ENCODE data around the gene GRIK4.

The GRIK4 gene

DNA sequence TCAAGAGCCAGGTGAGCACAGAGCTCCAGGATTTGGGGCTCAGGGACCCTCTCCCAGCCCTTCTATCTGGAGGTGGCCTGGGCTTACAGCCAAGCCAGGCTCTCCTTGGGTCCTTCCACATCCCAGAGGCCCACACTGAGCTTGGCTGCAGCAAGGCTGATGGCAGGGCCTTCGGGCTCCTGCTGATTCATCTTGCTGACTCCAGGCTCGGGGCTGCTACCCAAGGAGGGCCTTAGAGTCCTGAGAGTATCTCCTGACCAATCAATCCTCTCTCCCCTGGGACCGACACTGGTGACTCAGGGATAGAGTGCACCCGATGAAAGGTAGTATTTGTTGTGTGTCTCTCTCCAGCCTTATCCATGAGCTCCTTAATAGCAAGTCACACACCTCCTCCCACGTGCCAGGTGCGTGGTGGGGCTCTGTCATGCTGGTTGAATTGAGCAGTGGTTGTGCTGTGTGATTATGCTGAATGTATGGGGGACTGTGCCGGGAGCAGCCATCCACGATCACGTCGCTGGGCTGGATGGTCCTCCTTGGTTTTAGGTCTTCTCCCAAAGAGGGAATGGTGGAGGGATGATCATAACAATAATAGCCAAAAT is 62.3 kb downstream of the GRIK4 start:
- H3K4me3 ChIP-seq (ENCODE audit: low read length), result no peak overlapping the region
- TF ChIP-seq, protein P1, sequence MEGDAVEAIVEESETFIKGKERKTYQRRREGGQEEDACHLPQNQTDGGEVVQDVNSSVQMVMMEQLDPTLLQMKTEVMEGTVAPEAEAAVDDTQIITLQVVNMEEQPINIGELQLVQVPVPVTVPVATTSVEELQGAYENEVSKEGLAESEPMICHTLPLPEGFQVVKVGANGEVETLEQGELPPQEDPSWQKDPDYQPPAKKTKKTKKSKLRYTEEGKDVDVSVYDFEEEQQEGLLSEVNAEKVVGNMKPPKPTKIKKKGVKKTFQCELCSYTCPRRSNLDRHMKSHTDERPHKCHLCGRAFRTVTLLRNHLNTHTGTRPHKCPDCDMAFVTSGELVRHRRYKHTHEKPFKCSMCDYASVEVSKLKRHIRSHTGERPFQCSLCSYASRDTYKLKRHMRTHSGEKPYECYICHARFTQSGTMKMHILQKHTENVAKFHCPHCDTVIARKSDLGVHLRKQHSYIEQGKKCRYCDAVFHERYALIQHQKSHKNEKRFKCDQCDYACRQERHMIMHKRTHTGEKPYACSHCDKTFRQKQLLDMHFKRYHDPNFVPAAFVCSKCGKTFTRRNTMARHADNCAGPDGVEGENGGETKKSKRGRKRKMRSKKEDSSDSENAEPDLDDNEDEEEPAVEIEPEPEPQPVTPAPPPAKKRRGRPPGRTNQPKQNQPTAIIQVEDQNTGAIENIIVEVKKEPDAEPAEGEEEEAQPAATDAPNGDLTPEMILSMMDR (IDR thresholded peaks at IDR 0.05; ENCODE audit: insufficient read depth, low read depth, low read length, missing control alignments), result no peak
- no peak for DNase-seq (ENCODE audit: low read depth)

DNA sequence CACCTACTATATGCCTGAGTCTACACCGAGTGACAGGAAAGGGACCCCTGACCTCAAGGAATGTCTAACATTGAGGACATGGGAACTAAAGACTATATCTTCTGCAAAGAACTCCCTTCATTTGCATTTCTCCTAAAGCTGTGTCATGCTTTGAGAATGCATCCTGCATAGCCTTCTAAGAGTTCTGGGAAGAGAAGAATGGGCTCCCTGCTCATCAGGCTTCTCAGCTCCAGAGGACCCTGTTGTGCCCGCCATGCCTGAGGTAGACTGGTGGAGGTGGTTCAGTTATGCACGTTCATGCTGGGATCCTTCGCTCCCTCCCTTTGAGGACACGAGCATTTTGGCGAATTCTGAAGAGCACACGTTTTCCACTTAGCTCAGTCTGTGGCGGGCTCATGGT is 63.3 kb downstream of the GRIK4 start:
- no peak overlapping the region for H3K4me3 ChIP-seq (ENCODE audit: low read length)
- TF ChIP-seq, protein P1 (IDR thresholded peaks at IDR 0.05; ENCODE audit: insufficient read depth, low read depth, low read length, missing control alignments), result no peak
- no peak for DNase-seq (ENCODE audit: low read depth)

DNA sequence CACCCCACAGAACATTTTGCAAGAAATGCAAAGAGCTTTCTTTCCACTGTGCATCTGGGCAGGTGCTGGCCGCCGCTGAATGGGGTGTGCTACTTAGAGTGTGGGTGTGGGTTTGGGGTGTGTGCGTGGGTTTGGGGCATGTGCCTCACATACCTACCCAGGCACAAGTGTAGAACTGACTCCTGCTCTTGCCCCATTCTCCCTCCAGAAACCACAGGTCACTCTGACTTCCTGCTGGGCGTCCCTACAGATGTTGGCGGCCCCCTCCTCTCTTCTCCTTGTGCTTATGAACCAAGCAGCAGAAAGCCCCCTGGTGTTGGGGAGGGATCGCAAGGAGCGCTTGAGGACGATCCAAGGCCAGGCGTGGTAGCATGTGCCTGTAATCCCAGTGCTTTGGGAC is 63.9 kb downstream of the GRIK4 start:
- TF ChIP-seq, protein P1 (IDR thresholded peaks at IDR 0.05; ENCODE audit: insufficient read depth, low read depth, low read length, missing control alignments), result no peak
- H3K4me3 ChIP-seq (ENCODE audit: low read length), result no peak overlapping the region
- no peak for DNase-seq (ENCODE audit: low read depth)

DNA sequence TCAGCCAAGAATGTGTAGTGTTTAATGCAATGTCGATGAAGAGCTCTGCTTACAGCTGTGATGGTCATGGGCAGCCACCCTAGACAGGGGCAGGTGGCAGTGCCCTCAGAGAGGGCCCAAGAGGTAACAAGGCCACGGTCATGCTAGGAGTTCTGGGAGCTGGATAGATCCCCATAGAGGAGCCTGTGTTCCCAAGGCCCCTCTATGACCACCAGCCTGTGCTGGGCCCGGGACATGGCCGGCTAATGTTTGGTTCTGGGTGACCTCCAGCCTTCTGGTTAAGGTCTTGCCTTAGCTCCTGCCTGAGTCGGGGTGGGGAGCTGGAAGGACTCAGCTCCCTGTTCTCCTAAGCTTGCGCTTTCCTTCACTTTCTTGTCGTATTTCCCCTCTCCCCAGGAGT is 65.1 kb downstream of the GRIK4 start:
- DNase-seq (ENCODE audit: low read depth), result no peak
- TF ChIP-seq, protein P1 (IDR thresholded peaks at IDR 0.05; ENCODE audit: insufficient read depth, low read depth, low read length, missing control alignments), result no peak
- no peak overlapping the region for H3K4me3 ChIP-seq (ENCODE audit: low read length)

DNA sequence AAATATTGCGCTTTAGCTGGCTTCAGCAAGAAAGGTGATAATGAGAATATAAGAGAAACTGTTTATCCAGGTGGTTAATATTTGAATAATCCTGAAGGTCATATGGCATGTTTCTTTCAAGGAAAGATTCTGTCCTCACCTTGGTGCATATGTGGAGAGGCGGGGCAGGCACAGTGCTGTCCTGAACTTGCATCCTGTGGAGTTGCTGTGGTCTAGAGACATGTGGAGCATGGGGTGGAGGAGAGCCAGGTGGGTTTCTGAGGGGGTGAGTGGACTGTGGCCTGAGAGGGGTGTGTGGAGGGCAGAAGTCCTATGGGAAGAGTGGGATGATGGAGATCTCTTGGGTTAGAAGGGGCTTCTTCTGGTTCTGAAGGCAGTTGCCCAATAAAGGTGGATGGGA is 65.5 kb downstream of the GRIK4 start:
- H3K4me3 ChIP-seq (ENCODE audit: low read length), result no peak overlapping the region
- no peak for DNase-seq (ENCODE audit: low read depth)
- TF ChIP-seq, protein P1 (IDR thresholded peaks at IDR 0.05; ENCODE audit: insufficient read depth, low read depth, low read length, missing control alignments), result no peak

DNA sequence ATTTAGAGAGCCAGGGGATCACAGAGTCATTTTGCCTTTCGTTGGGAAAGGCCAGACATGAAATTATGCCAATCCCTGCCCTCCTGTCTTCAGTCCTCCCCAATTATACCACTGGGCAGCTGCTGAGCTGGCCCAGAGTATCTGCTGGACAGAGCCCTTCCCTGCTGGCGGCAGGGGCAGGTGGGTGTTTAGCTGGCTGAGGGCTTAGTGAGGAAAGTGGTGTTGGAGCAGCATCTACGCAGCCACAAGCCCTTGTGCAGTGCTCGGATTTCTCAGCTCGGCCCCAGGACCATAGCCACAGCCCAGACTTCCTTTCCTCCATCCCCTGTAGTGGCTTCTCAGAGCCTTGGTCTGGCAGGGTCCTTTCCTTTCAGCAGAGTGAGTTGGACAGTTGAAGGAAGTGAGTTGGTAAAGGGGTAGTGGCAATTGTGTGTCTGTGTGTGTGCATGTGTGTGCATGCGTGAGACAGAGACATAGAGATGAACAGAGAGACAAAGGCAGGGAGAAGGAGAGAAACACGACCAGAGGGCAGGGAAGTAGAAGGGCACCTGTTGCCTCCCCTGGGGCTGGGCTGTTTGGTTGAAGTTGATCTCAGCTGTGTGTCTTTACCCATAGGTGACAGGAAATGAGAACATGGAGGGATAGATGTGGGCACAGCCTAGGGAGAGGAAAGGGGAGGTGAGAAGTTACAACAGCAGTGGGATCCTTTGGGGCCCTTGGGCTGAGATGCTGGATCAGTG is 66.2 kb downstream of the GRIK4 start:
- no peak overlapping the region for H3K4me3 ChIP-seq (ENCODE audit: low read length)
- TF ChIP-seq, protein P1 (IDR thresholded peaks at IDR 0.05; ENCODE audit: insufficient read depth, low read depth, low read length, missing control alignments), result no peak
- no peak for DNase-seq (ENCODE audit: low read depth)
